Retinal pigment epithelial cell (primary cell): Measurements from ENCODE around the gene KBTBD7.
A peak's percentile ranks its signal among the peaks of the same experiment; 100 is the strongest.

Source experiments
- DNase-seq: peaks from one replicate; pipeline ENCODE4 v3.0.0-alpha.2; 2010; ENCODE audit warnings: low read depth
- H3K4me3 ChIP-seq: 2 replicates; pipeline ENCODE4 v1.5.1; 2011; ENCODE audit warnings: mild to moderate bottlenecking, low read length, control low read depth, moderate library complexity
- CTCF ChIP-seq: conservative IDR thresholded peaks from 2 replicates; pipeline ENCODE4 v1.5.1; 2011; ENCODE audit warnings: low read depth, low read length, control low read depth, inconsistent platforms

The KBTBD7 gene

GRCh38 chr13:41199079-41199478 lies 4.7 kb upstream of the KBTBD7 start:
- H3K4me3 ChIP-seq: no peak overlapping the region
- no peak for TF ChIP-seq CTCF
- DNase-seq: no peak

GRCh38 chr13:41196620-41197019 lies 2.3 kb upstream of the KBTBD7 start:
- peak; percentile 28 for TF ChIP-seq CTCF
- H3K4me3 ChIP-seq: no peak overlapping the region
- DNase-seq: no peak

GRCh38 chr13:41196011-41196410 lies 1.6 kb upstream of the KBTBD7 start:
- H3K4me3 ChIP-seq: no peak overlapping the region
- no peak for DNase-seq
- no peak for TF ChIP-seq CTCF

- DNase-seq: no peak
- no peak overlapping the region for H3K4me3 ChIP-seq
- TF ChIP-seq CTCF: no peak
Observed at GRCh38 chr13:41193469-41193868, 900 bp downstream of the KBTBD7 start.

- H3K4me3 ChIP-seq: no peak overlapping the region
- no peak for TF ChIP-seq CTCF
- no peak for DNase-seq
Observed at GRCh38 chr13:41188584-41188983, 5.8 kb downstream of the KBTBD7 start.

GRCh38 chr13:41186481-41186880 lies 7.9 kb downstream of the KBTBD7 start:
- TF ChIP-seq CTCF: no peak
- DNase-seq: no peak
- no peak overlapping the region for H3K4me3 ChIP-seq

GRCh38 chr13:41182231-41182630 lies 12.1 kb downstream of the KBTBD7 start:
- DNase-seq: no peak
- TF ChIP-seq CTCF: no peak
- H3K4me3 ChIP-seq: no peak overlapping the region
